ENCODE measurements around the gene CTDP1.
A peak's percentile ranks its signal among the peaks of the same experiment; 100 is the strongest.

Gene CTDP1

DNA sequence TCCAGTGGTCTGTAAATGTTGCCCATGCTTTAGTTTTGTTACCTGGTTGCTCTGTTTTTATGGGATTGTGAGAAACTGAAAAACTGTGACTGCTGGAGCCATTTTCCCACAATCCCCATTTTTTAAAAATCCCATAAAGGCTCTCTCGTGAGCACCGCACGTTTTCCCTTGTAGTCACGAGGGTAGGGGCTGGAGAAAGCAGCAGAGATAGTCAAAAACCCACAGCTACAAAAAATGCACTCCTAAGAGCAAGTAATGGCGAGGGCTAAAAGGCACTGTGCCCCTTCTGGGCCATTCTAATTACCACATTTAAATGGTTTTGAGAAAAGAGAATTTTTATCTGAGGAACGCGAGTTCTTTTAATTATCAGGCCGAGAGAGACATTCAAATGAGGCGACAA, 1.8 kb upstream of the CTDP1 start:
- ATAC-seq: no peak

DNA sequence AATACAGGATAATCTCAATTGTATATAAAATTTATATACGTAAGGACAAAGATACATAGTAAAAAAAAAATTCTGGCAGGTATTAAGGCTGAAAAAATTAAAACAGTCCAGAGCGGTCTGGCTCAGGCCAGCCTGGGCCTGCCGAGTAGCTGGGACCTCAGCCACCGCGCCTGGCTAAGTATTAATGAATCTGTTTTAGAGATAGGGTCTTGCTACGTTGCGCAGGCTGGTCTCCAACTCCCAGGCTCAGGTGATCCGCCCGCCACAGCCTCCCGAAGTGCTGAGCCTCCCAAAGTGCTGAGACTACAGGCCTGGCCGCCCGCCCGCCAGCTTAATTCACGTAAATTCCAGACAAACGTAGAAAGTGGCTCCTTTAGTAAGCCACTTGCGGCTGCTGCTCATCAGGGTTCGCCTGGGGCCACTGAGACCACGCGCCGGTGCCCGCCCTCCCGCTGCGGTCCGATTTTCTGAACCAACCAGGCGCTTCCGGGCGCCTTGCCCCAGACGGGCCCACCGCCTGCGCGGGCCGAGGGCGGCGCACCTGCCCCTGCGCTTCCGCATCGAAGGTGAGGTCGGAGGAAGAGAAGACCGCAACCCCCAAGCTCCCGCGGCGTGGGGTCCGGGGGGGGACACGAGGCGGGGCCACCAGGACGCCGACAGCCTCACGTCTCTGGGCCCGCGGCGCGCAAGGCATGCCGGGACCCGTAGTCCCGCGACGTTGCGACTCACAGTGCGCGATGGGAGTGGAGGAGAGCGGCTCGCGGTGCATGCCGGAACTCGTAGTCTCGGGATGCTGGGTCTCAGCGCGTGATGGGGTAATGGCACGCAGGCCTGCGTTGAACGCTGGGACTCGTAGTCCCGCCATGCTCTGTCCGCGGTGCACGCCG, 695 bp upstream of the CTDP1 start:
- peak; percentile 99 for ATAC-seq
- TF ChIP-seq, protein P1, sequence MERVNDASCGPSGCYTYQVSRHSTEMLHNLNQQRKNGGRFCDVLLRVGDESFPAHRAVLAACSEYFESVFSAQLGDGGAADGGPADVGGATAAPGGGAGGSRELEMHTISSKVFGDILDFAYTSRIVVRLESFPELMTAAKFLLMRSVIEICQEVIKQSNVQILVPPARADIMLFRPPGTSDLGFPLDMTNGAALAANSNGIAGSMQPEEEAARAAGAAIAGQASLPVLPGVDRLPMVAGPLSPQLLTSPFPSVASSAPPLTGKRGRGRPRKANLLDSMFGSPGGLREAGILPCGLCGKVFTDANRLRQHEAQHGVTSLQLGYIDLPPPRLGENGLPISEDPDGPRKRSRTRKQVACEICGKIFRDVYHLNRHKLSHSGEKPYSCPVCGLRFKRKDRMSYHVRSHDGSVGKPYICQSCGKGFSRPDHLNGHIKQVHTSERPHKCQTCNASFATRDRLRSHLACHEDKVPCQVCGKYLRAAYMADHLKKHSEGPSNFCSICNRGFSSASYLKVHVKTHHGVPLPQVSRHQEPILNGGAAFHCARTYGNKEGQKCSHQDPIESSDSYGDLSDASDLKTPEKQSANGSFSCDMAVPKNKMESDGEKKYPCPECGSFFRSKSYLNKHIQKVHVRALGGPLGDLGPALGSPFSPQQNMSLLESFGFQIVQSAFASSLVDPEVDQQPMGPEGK (CRISPR knock-in tag; IDR thresholded peaks at IDR 0.05; ENCODE audit: borderline replicate concordance): peak; percentile 95; the same call in 1 of the 2 replicates
- no peak for TF ChIP-seq CSDC2 (CRISPR knock-in tag; IDR thresholded peaks at IDR 0.05)
- TF ChIP-seq SNAI2 (CRISPR knock-in tag; IDR thresholded peaks at IDR 0.05): no peak
- no peak for TF ChIP-seq RARB (CRISPR knock-in tag; IDR thresholded peaks at IDR 0.05)
- no peak for TF ChIP-seq BACH2 (CRISPR knock-in tag; IDR thresholded peaks at IDR 0.05; ENCODE audit: borderline replicate concordance)
- TF ChIP-seq, protein P2, sequence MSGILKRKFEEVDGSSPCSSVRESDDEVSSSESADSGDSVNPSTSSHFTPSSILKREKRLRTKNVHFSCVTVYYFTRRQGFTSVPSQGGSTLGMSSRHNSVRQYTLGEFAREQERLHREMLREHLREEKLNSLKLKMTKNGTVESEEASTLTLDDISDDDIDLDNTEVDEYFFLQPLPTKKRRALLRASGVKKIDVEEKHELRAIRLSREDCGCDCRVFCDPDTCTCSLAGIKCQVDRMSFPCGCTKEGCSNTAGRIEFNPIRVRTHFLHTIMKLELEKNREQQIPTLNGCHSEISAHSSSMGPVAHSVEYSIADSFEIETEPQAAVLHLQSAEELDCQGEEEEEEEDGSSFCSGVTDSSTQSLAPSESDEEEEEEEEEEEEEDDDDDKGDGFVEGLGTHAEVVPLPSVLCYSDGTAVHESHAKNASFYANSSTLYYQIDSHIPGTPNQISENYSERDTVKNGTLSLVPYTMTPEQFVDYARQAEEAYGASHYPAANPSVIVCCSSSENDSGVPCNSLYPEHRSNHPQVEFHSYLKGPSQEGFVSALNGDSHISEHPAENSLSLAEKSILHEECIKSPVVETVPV (CRISPR knock-in tag; IDR thresholded peaks at IDR 0.05): no peak

More for the DNA sequence above, 1.8 kb upstream of the CTDP1 start:
- TF ChIP-seq TOX (CRISPR knock-in tag; IDR thresholded peaks at IDR 0.05; ENCODE audit: borderline replicate concordance) (no peak), ISL1 (CRISPR knock-in tag; IDR thresholded peaks at IDR 0.05) (no peak), PPARA (CRISPR knock-in tag; IDR thresholded peaks at IDR 0.05; ENCODE audit: borderline replicate concordance) (no peak), BACH2 (CRISPR knock-in tag; IDR thresholded peaks at IDR 0.05; ENCODE audit: borderline replicate concordance) (no peak), ZNF565 (CRISPR knock-in tag; conservative IDR thresholded peaks at IDR 0.05; ENCODE audit: low read depth) (no peak), GLIS3 (CRISPR knock-in tag; IDR thresholded peaks at IDR 0.05) (no peak), ZNF8 (CRISPR knock-in tag; IDR thresholded peaks at IDR 0.05) (no peak), ESRRG (CRISPR knock-in tag; IDR thresholded peaks at IDR 0.05) (no peak), ZC3H10 (CRISPR knock-in tag; IDR thresholded peaks at IDR 0.05) (no peak)
- TF ChIP-seq, protein P3, sequence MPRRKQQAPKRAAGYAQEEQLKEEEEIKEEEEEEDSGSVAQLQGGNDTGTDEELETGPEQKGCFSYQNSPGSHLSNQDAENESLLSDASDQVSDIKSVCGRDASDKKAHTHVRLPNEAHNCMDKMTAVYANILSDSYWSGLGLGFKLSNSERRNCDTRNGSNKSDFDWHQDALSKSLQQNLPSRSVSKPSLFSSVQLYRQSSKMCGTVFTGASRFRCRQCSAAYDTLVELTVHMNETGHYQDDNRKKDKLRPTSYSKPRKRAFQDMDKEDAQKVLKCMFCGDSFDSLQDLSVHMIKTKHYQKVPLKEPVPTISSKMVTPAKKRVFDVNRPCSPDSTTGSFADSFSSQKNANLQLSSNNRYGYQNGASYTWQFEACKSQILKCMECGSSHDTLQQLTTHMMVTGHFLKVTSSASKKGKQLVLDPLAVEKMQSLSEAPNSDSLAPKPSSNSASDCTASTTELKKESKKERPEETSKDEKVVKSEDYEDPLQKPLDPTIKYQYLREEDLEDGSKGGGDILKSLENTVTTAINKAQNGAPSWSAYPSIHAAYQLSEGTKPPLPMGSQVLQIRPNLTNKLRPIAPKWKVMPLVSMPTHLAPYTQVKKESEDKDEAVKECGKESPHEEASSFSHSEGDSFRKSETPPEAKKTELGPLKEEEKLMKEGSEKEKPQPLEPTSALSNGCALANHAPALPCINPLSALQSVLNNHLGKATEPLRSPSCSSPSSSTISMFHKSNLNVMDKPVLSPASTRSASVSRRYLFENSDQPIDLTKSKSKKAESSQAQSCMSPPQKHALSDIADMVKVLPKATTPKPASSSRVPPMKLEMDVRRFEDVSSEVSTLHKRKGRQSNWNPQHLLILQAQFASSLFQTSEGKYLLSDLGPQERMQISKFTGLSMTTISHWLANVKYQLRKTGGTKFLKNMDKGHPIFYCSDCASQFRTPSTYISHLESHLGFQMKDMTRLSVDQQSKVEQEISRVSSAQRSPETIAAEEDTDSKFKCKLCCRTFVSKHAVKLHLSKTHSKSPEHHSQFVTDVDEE (CRISPR knock-in tag; IDR thresholded peaks at IDR 0.05): no peak
- TF ChIP-seq, protein P2 (CRISPR knock-in tag; IDR thresholded peaks at IDR 0.05): no peak
- TF ChIP-seq, protein P4, sequence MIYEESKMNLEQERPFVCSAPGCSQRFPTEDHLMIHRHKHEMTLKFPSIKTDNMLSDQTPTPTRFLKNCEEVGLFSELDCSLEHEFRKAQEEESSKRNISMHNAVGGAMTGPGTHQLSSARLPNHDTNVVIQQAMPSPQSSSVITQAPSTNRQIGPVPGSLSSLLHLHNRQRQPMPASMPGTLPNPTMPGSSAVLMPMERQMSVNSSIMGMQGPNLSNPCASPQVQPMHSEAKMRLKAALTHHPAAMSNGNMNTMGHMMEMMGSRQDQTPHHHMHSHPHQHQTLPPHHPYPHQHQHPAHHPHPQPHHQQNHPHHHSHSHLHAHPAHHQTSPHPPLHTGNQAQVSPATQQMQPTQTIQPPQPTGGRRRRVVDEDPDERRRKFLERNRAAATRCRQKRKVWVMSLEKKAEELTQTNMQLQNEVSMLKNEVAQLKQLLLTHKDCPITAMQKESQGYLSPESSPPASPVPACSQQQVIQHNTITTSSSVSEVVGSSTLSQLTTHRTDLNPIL (CRISPR knock-in tag; IDR thresholded peaks at IDR 0.05; ENCODE audit: low read depth): no peak
- TF ChIP-seq, protein P5, sequence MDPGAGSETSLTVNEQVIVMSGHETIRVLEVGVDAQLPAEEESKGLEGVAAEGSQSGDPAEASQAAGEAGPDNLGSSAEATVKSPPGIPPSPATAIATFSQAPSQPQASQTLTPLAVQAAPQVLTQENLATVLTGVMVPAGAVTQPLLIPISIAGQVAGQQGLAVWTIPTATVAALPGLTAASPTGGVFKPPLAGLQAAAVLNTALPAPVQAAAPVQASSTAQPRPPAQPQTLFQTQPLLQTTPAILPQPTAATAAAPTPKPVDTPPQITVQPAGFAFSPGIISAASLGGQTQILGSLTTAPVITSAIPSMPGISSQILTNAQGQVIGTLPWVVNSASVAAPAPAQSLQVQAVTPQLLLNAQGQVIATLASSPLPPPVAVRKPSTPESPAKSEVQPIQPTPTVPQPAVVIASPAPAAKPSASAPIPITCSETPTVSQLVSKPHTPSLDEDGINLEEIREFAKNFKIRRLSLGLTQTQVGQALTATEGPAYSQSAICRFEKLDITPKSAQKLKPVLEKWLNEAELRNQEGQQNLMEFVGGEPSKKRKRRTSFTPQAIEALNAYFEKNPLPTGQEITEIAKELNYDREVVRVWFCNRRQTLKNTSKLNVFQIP (CRISPR knock-in tag; IDR thresholded peaks at IDR 0.05; ENCODE audit: borderline replicate concordance, low read depth): no peak
